ENCODE results near the gene SETD5. TPM values are rescaled to one million over a fixed set of nuclear protein-coding genes. Genes with fewer than 3 reads are reported as not detected.

SETD5 gene
- total RNA-seq, 1 experiment from 2014 or later, result 111 TPM

GRCh38 chr3:9386501-9387321 is 10.7 kb upstream of the SETD5 start:
- peaks cover 13% of the 10 kb centered on the region for H4K20me1 ChIP-seq (ENCODE audit: insufficient read depth, low read depth, low read length)
- no peak overlapping the region for H3K9ac ChIP-seq (ENCODE audit: low read length)
- no peak overlapping the region for H2AFZ ChIP-seq (ENCODE audit: low read length)
- H3K36me3 ChIP-seq (ENCODE audit: insufficient read depth, low read length), result peaks cover 56% of the 10 kb centered on the region
- H3K4me1 ChIP-seq (ENCODE audit: low read length), result no peaks in the 10 kb centered on the region
- DNase-seq, result no peak
- peaks cover 13% of the 10 kb centered on the region for H3K79me2 ChIP-seq (ENCODE audit: low read length)
- H3K27me3 ChIP-seq (ENCODE audit: low read length), result no peaks in the 10 kb centered on the region
- H3K27ac ChIP-seq (ENCODE audit: low read length), result no peak overlapping the region
- no peaks in the 10 kb centered on the region for H3K9me2 ChIP-seq (replicated peaks; ENCODE audit: insufficient read depth, low read length)
- H3K9me3 ChIP-seq (ENCODE audit: low read length), result no peaks in the 10 kb centered on the region
- no peak overlapping the region for H3K4me2 ChIP-seq (ENCODE audit: low read depth, low read length, poor library complexity, severe bottlenecking)
- H3K4me3 ChIP-seq (ENCODE audit: low read length), result no peak overlapping the region

- Histone ChIP-seq H3K27ac (ENCODE audit: low read length) (no peak overlapping the region), H3K9ac (ENCODE audit: low read length) (no peak overlapping the region), H3K9me2 (replicated peaks; ENCODE audit: insufficient read depth, low read length) (no peaks in the 10 kb centered on the region), H3K79me2 (ENCODE audit: low read length) (peaks cover 18% of the 10 kb centered on the region), H4K20me1 (ENCODE audit: insufficient read depth, low read depth, low read length) (peaks cover 19% of the 10 kb centered on the region), H3K4me1 (ENCODE audit: low read length) (no peaks in the 10 kb centered on the region), H3K27me3 (ENCODE audit: low read length) (no peaks in the 10 kb centered on the region), H3K9me3 (ENCODE audit: low read length) (no peaks in the 10 kb centered on the region), H2AFZ (ENCODE audit: low read length) (no peak overlapping the region), H3K4me2 (ENCODE audit: low read depth, low read length, poor library complexity, severe bottlenecking) (no peak overlapping the region), H3K4me3 (ENCODE audit: low read length) (no peak overlapping the region), H3K36me3 (ENCODE audit: insufficient read depth, low read length) (peaks cover 61% of the 10 kb centered on the region)
- no peak for DNase-seq
Measured at GRCh38 chr3:9387322-9387655, 10.1 kb upstream of the SETD5 start.

- Histone ChIP-seq H3K9ac (ENCODE audit: low read length) (no peak overlapping the region), H3K79me2 (ENCODE audit: low read length) (peaks cover 27% of the 10 kb centered on the region), H3K27ac (ENCODE audit: low read length) (no peak overlapping the region), H3K9me3 (ENCODE audit: low read length) (no peaks in the 10 kb centered on the region), H3K36me3 (ENCODE audit: insufficient read depth, low read length) (peaks cover 66% of the 10 kb centered on the region), H3K9me2 (replicated peaks; ENCODE audit: insufficient read depth, low read length) (no peaks in the 10 kb centered on the region), H3K4me1 (ENCODE audit: low read length) (peaks cover 2% of the 10 kb centered on the region; the same call in 1 of the 2 replicates), H3K27me3 (ENCODE audit: low read length) (no peaks in the 10 kb centered on the region), H4K20me1 (ENCODE audit: insufficient read depth, low read depth, low read length) (peaks cover 27% of the 10 kb centered on the region), H3K4me2 (ENCODE audit: low read depth, low read length, poor library complexity, severe bottlenecking) (no peak overlapping the region), H2AFZ (ENCODE audit: low read length) (no peak overlapping the region), H3K4me3 (ENCODE audit: low read length) (no peak overlapping the region)
- DNase-seq, result no peak
Measured at GRCh38 chr3:9388142-9388541, 9.3 kb upstream of the SETD5 start.

GRCh38 chr3:9388562-9389272 is 8.7 kb upstream of the SETD5 start:
- Histone ChIP-seq H3K79me2 (ENCODE audit: low read length) (peaks cover 33% of the 10 kb centered on the region), H4K20me1 (ENCODE audit: insufficient read depth, low read depth, low read length) (peaks cover 32% of the 10 kb centered on the region)

GRCh38 chr3:9390265-9390888 is 7.0 kb upstream of the SETD5 start:
- peaks cover 72% of the 10 kb centered on the region for H3K36me3 ChIP-seq (ENCODE audit: insufficient read depth, low read length)
- no peaks in the 10 kb centered on the region for H3K9me3 ChIP-seq (ENCODE audit: low read length)
- no peak overlapping the region for H3K27ac ChIP-seq (ENCODE audit: low read length)
- H3K4me3 ChIP-seq (ENCODE audit: low read length), result no peak overlapping the region
- H3K9ac ChIP-seq (ENCODE audit: low read length), result no peak overlapping the region
- H3K4me1 ChIP-seq (ENCODE audit: low read length), result peaks cover 18% of the 10 kb centered on the region
- DNase-seq, result no peak
- H4K20me1 ChIP-seq (ENCODE audit: insufficient read depth, low read depth, low read length), result peaks cover 44% of the 10 kb centered on the region
- H3K27me3 ChIP-seq (ENCODE audit: low read length), result no peaks in the 10 kb centered on the region
- H3K79me2 ChIP-seq (ENCODE audit: low read length), result peaks cover 49% of the 10 kb centered on the region
- no peaks in the 10 kb centered on the region for H3K9me2 ChIP-seq (replicated peaks; ENCODE audit: insufficient read depth, low read length)
- no peak overlapping the region for H3K4me2 ChIP-seq (ENCODE audit: low read depth, low read length, poor library complexity, severe bottlenecking)
- H2AFZ ChIP-seq (ENCODE audit: low read length), result no peak overlapping the region

More at GRCh38 chr3:9388562-9389272, 8.7 kb upstream of the SETD5 start:
- Histone ChIP-seq H3K9me2 (replicated peaks; ENCODE audit: insufficient read depth, low read length) (no peaks in the 10 kb centered on the region), H3K9ac (ENCODE audit: low read length) (no peak overlapping the region), H2AFZ (ENCODE audit: low read length) (no peak overlapping the region), H3K4me3 (ENCODE audit: low read length) (no peak overlapping the region), H3K4me1 (ENCODE audit: low read length) (peaks cover 4% of the 10 kb centered on the region; the same call in 1 of the 2 replicates), H3K4me2 (ENCODE audit: low read depth, low read length, poor library complexity, severe bottlenecking) (no peak overlapping the region), H3K27ac (ENCODE audit: low read length) (no peak overlapping the region), H3K9me3 (ENCODE audit: low read length) (no peaks in the 10 kb centered on the region), H3K27me3 (ENCODE audit: low read length) (no peaks in the 10 kb centered on the region), H3K36me3 (ENCODE audit: insufficient read depth, low read length) (peaks cover 70% of the 10 kb centered on the region)
- no peak for DNase-seq

- Histone ChIP-seq H3K9ac (ENCODE audit: low read length) (no peak overlapping the region), H4K20me1 (ENCODE audit: insufficient read depth, low read depth, low read length) (peaks cover 51% of the 10 kb centered on the region), H3K79me2 (ENCODE audit: low read length) (peaks cover 60% of the 10 kb centered on the region), H3K4me1 (ENCODE audit: low read length) (peaks cover 23% of the 10 kb centered on the region), H3K4me2 (ENCODE audit: low read depth, low read length, poor library complexity, severe bottlenecking) (no peak overlapping the region), H2AFZ (ENCODE audit: low read length) (no peak overlapping the region), H3K36me3 (ENCODE audit: insufficient read depth, low read length) (peaks cover 66% of the 10 kb centered on the region), H3K9me2 (replicated peaks; ENCODE audit: insufficient read depth, low read length) (no peaks in the 10 kb centered on the region), H3K27ac (ENCODE audit: low read length) (no peak overlapping the region), H3K9me3 (ENCODE audit: low read length) (no peaks in the 10 kb centered on the region), H3K27me3 (ENCODE audit: low read length) (no peaks in the 10 kb centered on the region), H3K4me3 (ENCODE audit: low read length) (no peak overlapping the region)
- no peak for DNase-seq
Measured at GRCh38 chr3:9392041-9392440, 5.4 kb upstream of the SETD5 start.

- Histone ChIP-seq H3K4me1 (ENCODE audit: low read length) (peaks cover 42% of the 10 kb centered on the region), H3K4me3 (ENCODE audit: low read length) (peak overlapping the region; percentile 83), H2AFZ (ENCODE audit: low read length) (no peak overlapping the region), H3K27me3 (ENCODE audit: low read length) (no peaks in the 10 kb centered on the region), H3K27ac (ENCODE audit: low read length) (peak overlapping the region; percentile 87), H3K9me3 (ENCODE audit: low read length) (no peaks in the 10 kb centered on the region), H3K9ac (ENCODE audit: low read length) (peak overlapping the region; percentile 86), H3K36me3 (ENCODE audit: insufficient read depth, low read length) (peaks cover 46% of the 10 kb centered on the region), H3K79me2 (ENCODE audit: low read length) (peaks cover 88% of the 10 kb centered on the region), H4K20me1 (ENCODE audit: insufficient read depth, low read depth, low read length) (peaks cover 71% of the 10 kb centered on the region), H3K4me2 (ENCODE audit: low read depth, low read length, poor library complexity, severe bottlenecking) (peak overlapping the region; percentile 71), H3K9me2 (replicated peaks; ENCODE audit: insufficient read depth, low read length) (no peaks in the 10 kb centered on the region)
- DNase-seq, result no peak
Measured at GRCh38 chr3:9395570-9396300, 1.7 kb upstream of the SETD5 start.

GRCh38 chr3:9396301-9396631 is 1.1 kb upstream of the SETD5 start:
- Histone ChIP-seq H2AFZ (ENCODE audit: low read length) (no peak overlapping the region), H3K4me3 (ENCODE audit: low read length) (peak overlapping the region; percentile 83), H3K27ac (ENCODE audit: low read length) (peak overlapping the region; percentile 87), H3K9me2 (replicated peaks; ENCODE audit: insufficient read depth, low read length) (no peaks in the 10 kb centered on the region), H3K4me2 (ENCODE audit: low read depth, low read length, poor library complexity, severe bottlenecking) (peak overlapping the region; percentile 71), H3K36me3 (ENCODE audit: insufficient read depth, low read length) (peaks cover 41% of the 10 kb centered on the region), H3K27me3 (ENCODE audit: low read length) (no peaks in the 10 kb centered on the region), H4K20me1 (ENCODE audit: insufficient read depth, low read depth, low read length) (peaks cover 72% of the 10 kb centered on the region), H3K4me1 (ENCODE audit: low read length) (peaks cover 47% of the 10 kb centered on the region), H3K9me3 (ENCODE audit: low read length) (no peaks in the 10 kb centered on the region), H3K9ac (ENCODE audit: low read length) (peak overlapping the region; percentile 86), H3K79me2 (ENCODE audit: low read length) (peaks cover 88% of the 10 kb centered on the region)
- peak; percentile 93 for DNase-seq
